ENCODE measurements around the gene ABCB8.

Gene ABCB8

GRCh38 chr7:151028131-151028947, at the start of gene ABCB8:
Gene ABCB8, plus strand, starts transcription at chr7:151028450. Its CDS starts 66 bp downstream, at chr7:151028516.
- DNase-seq (ENCODE audit: low read depth): peak; percentile 99

GRCh38 chr7:150979713-150980390, 48.4 kb upstream of the ABCB8 start:
- no peak for DNase-seq (ENCODE audit: low read depth)

DNA sequence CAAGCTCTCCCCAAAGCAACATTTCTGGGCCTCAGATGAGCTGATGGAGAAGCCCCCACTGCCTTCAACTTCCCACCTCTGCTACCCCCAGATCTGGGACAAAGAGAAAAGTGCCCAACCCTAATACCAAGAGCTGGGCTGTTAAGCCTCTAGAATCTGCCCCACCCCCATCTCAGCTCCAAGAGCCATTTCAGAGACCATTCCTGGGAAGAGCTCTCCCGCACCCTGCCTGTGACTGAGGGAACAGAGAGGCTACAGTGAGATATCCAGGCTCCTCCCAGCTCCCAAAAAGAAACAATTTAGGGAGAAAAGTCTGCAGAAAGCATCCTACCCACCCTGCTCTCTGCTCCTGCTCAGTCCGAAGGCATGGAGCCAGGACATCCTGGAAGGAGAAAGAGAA, 47.6 kb upstream of the ABCB8 start:
- DNase-seq (ENCODE audit: low read depth): no peak

GRCh38 chr7:150981644-150982043, 46.6 kb upstream of the ABCB8 start:
- DNase-seq (ENCODE audit: low read depth): no peak

- no peak for DNase-seq (ENCODE audit: low read depth)
Measured at GRCh38 chr7:150982351-150982750, 45.9 kb upstream of the ABCB8 start.

DNA sequence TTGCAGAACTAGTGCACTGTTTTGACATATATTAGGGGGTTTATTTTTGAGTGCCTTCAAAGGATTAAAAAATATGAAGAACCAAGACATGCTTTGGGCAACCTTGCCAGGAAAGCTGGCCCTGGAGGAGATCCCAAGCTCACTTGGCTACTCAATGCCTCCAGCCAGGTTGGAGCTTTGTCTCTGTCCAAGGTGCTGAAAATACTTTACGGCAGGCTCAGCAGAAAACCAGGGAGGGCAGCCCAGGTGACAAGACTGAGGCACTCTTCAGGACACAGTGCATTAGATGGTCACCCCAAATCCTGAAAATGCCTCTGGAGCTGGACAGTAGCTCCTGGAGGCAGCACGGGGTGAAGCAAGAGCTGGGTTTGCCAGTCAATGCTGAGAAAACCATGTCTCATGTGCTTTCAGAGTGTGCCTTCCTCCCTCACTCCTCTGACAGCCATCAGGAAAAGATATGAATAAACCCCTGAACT, 44.3 kb upstream of the ABCB8 start:
- peak; percentile 22 for DNase-seq (ENCODE audit: low read depth)

GRCh38 chr7:150986099-150986512, 42.1 kb upstream of the ABCB8 start:
- peak; percentile 45 for DNase-seq (ENCODE audit: low read depth)

DNA sequence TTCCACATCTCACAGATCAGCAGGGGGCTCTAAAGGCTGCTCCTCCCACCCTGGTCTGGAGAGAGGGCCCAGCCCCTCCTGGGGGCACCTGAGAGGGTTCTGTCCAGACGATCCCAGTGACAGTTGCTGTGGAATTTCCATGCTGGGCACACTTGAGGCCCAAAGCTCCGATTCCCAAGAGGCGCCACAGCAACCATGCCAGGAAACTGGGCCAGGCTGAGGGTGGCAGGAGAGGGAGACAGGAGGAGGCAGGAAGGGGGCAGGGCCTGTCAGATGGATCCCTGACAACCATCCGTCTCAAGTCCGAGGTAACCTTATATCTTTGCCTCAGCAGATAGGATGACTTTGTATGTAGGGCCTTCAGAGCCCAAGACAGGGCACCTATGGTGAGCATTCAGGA, 41.7 kb upstream of the ABCB8 start:
- no peak for DNase-seq (ENCODE audit: low read depth)

- no peak for DNase-seq (ENCODE audit: low read depth)
Measured at GRCh38 chr7:150988230-150989226, 39.7 kb upstream of the ABCB8 start.

- DNase-seq (ENCODE audit: low read depth): no peak
Measured at GRCh38 chr7:150989456-150989855, 38.8 kb upstream of the ABCB8 start.

- no peak for DNase-seq (ENCODE audit: low read depth)
Measured at GRCh38 chr7:150990416-150991186, 37.6 kb upstream of the ABCB8 start, which contains the start of gene NOS3. Gene NOS3, plus strand, starts transcription at chr7:150991017. Its CDS starts 2,787 bp downstream, at chr7:150993804.

DNA sequence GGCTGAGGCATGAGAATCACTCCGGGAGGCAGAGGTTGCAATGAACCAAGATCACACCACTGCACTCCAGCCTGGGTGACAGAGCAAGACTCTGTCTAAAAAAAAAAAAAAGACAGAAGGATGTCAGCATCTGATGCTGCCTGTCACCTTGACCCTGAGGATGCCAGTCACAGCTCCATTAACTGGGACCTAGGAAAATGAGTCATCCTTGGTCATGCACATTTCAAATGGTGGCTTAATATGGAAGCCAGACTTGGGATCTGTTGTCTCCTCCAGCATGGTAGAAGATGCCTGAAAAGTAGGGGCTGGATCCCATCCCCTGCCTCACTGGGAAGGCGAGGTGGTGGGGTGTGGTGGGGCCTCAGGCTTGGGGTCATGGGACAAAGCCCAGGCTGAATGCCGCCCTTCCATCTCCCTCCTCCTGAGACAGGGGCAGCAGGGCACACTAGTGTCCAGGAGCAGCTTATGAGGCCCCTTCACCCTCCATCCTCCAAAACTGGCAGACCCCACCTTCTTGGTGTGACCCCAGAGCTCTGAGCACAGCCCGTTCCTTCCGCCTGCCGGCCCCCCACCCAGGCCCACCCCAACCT, 36.1 kb upstream of the ABCB8 start:
- no peak for DNase-seq (ENCODE audit: low read depth)

- DNase-seq (ENCODE audit: low read depth): peak; percentile 49
Measured at GRCh38 chr7:150992833-150993302, 35.4 kb upstream of the ABCB8 start.

- DNase-seq (ENCODE audit: low read depth): no peak
Measured at GRCh38 chr7:150993511-150993910, 34.7 kb upstream of the ABCB8 start.

DNA sequence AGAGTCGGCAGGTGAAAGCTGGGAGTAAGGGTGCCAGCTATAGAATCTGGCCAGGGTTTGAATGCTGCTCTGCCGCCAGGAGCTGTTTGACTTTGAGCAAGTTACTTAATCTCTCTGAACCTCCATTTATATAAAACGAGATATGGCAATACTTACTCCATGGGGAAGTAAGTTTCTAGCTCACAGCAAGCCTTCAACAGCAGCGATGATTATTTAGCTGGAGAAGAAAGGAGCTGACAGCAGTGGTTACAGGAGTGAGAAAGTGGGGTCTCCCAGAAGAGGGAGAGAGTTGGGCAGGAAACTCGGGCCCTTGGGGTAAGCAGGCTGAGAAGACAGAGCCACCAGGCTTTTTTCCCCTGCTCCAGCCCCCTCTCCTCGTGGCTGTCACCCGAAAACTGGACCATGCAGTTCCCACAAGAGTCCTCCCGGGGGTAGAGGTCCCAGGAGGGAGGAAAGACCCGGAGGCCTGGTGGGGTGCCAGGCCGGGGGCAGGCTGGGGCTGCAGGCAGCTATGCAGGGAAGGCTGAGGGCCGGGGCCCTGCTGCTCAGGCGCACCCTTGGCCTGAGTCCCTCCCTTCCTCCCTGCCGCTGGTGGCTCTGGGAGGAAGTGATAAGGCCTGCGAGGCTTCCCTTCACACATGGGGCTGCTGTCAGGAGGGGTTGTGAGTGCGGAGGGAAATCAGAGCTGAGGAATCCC, 34.0 kb upstream of the ABCB8 start:
- DNase-seq (ENCODE audit: low read depth): no peak

GRCh38 chr7:150994838-150995510, 33.3 kb upstream of the ABCB8 start:
- DNase-seq (ENCODE audit: low read depth): no peak

GRCh38 chr7:150996376-150997074, 31.7 kb upstream of the ABCB8 start:
- DNase-seq (ENCODE audit: low read depth): no peak

DNA sequence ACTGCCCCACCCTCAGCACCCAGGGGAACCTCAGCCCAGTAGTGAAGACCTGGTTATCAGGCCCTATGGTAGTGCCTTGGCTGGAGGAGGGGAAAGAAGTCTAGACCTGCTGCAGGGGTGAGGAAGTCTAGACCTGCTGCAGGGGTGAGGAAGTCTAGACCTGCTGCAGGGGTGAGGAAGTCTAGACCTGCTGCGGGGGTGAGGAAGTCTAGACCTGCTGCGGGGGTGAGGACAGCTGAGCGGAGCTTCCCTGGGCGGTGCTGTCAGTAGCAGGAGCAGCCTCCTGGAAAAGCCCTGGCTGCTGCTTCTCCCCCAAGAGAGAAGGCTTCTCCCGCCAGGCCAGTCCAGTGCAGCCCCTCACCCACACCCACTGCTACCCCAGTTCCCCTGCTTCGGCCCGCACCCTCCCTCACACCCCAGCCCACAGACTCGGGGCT, 31.2 kb upstream of the ABCB8 start:
- no peak for DNase-seq (ENCODE audit: low read depth)

DNA sequence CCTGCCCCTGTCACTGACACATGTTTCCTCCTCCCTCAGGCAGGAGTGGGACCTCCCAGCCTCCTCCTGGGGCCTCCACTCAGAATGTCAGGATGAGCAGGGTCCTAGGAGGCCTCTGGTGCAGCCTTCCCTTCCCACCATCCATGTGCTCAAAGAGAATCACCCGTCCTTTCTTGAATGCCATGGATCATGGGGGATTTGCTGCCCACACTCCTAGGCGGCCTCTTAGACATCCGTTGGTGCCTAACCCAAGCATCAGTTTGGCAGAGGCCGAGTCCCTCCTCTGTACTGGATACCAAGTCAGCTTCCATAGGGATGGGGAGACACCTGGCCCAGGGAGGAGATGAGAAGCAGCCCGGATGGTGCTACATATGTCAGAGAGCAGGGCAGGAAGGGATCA, 30.4 kb upstream of the ABCB8 start:
- DNase-seq (ENCODE audit: low read depth): no peak

Data from iris pigment epithelial cell (primary cell).